HG03342 (cell line): ENCODE data around the gene R3HDM1.

Source experiments
- ATAC-seq: cut with Tn5 transposase; IDR thresholded peaks from one replicate; pipeline ENCODE4 v1.9.1; 2021; ENCODE audit warnings: mild to moderate bottlenecking, moderate library complexity; ENCODE audit not compliant: unreplicated experiment

The R3HDM1 gene

DNA sequence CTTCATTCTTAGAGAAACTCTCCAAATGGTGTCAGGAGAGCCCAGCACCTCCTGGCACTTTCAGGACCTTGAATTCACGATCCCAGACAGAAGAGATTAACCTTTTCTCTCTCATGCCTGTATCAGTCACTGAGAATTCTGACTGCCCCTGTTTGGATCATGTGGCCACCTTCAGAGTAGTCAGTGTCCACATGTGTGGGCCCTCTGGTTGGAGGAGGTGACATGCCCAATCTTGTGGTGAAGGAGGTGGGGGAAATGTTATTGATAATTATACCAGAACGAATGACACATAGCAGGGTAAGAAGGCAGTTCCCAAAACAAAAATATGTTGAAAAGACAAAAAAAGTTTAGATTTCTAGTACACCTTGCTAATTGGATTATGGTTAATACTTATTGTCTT is 242.0 kb downstream of the R3HDM1 start:
- ATAC-seq = no peak

- no peak for ATAC-seq
Measured at GRCh38 chr2:135773917-135774316, 242.6 kb downstream of the R3HDM1 start.
